HG02870 (cell line): ENCODE data around the gene SIDT2.
"Not testable (repeated sequence)": the region's sequence is repeated elsewhere in the genome, so short reads cannot be mapped to it uniquely, and the experiment has no call there.

Source experiments
- ATAC-seq: cut with Tn5 transposase; IDR thresholded peaks from one replicate; pipeline ENCODE4 v1.9.1; 2021; ENCODE audit warnings: mild to moderate bottlenecking, moderate library complexity; ENCODE audit not compliant: unreplicated experiment

Gene SIDT2

GRCh38 chr11:117171404-117172061 is 7.0 kb upstream of the SIDT2 start:
- ATAC-seq = no peak

- ATAC-seq = no peak
Observed at GRCh38 chr11:117172724-117173421, 5.7 kb upstream of the SIDT2 start.

- no peak for ATAC-seq
Observed at GRCh38 chr11:117175104-117175503, 3.4 kb upstream of the SIDT2 start.

- no peak for ATAC-seq
Observed at GRCh38 chr11:117175781-117176180, 2.8 kb upstream of the SIDT2 start.

- no peak for ATAC-seq
Observed at GRCh38 chr11:117176186-117176585, 2.4 kb upstream of the SIDT2 start.

GRCh38 chr11:117177534-117178209 is 871 bp upstream of the SIDT2 start:
- no peak for ATAC-seq

GRCh38 chr11:117179048-117179999 is 781 bp downstream of the SIDT2 start:
- ATAC-seq = peak; percentile 21

- ATAC-seq = no peak
Observed at GRCh38 chr11:117180020-117180419, 1.5 kb downstream of the SIDT2 start.

GRCh38 chr11:117180661-117181585 is 2.4 kb downstream of the SIDT2 start:
- no peak for ATAC-seq

- ATAC-seq = no peak
Observed at GRCh38 chr11:117181586-117182550, 3.3 kb downstream of the SIDT2 start.

GRCh38 chr11:117182551-117182935 is 4.0 kb downstream of the SIDT2 start:
- ATAC-seq = no peak

GRCh38 chr11:117183178-117183577 is 4.6 kb downstream of the SIDT2 start:
- not testable (repeated sequence) for ATAC-seq

- no peak for ATAC-seq
Observed at GRCh38 chr11:117183724-117184349, 5.3 kb downstream of the SIDT2 start.

GRCh38 chr11:117185736-117186430 is 7.3 kb downstream of the SIDT2 start:
- ATAC-seq = no peak

GRCh38 chr11:117186431-117186761 is 7.9 kb downstream of the SIDT2 start:
- no peak for ATAC-seq

GRCh38 chr11:117187007-117187406 is 8.5 kb downstream of the SIDT2 start:
- no peak for ATAC-seq

- ATAC-seq = no peak
Observed at GRCh38 chr11:117187428-117187798, 8.9 kb downstream of the SIDT2 start.
